CD4-positive, alpha-beta memory T cell (primary cell): ENCODE measurements around the gene IGSF9. TPM values are rescaled to one million over a fixed set of nuclear protein-coding genes. Genes with fewer than 3 reads are reported as not detected.

Experiments
- CTCF ChIA-PET: fragments of 350-600 bp; sonication (Branson Sonifier 250); formaldehyde crosslinking; loops from one replicate; lab custom pipeline; 2021; ENCODE audit warnings: inconsistent platforms; ENCODE audit not compliant: partially characterized antibody; lab: Charles Lee
- POLR2A ChIA-PET: fragments of 350-600 bp; sonication (Branson Sonifier 250); formaldehyde crosslinking; loops from one replicate; lab custom pipeline; 2021; ENCODE audit not compliant: partially characterized antibody; lab: Charles Lee
- DNase-seq, 5 donors: peaks; one replicate each; pipeline versions ENCODE4 v3.0.0 to v3.0.0-alpha.2; 2020 to 2022; ENCODE audit warnings: mixed read lengths in 1 of 5
- H3K27ac ChIP-seq: one replicate; pipeline ENCODE4 v1.7.0; 2013; ENCODE audit warnings: low read depth, low read length
- H3K27me3 ChIP-seq: 2 replicates; pipeline ENCODE4 v1.7.0; 2013; ENCODE audit warnings: mild to moderate bottlenecking, low read length, moderate library complexity; ENCODE audit not compliant: insufficient read depth
- H3K36me3 ChIP-seq: 2 replicates; pipeline ENCODE4 v1.7.0; 2013; ENCODE audit warnings: mild to moderate bottlenecking, low read length, moderate library complexity; ENCODE audit not compliant: insufficient read depth
- H3K4me1 ChIP-seq: 2 replicates; pipeline ENCODE4 v1.7.0; 2013; ENCODE audit warnings: mild to moderate bottlenecking, low read length, moderate library complexity; ENCODE audit not compliant: insufficient read depth
- H3K4me3 ChIP-seq, 2 donors: one replicate each; pipeline ENCODE4 v1.7.0; 2013; ENCODE audit warnings: low read length in 2 of 2, mild to moderate bottlenecking in 1 of 2
- H3K9me3 ChIP-seq, 2 donors: one replicate each; pipeline ENCODE4 v1.7.0; 2013; ENCODE audit warnings: low read length in 2 of 2, control low read depth in 1 of 2; ENCODE audit not compliant: control insufficient read depth in 1 of 2
- H3K27ac Mint-ChIP-seq, 7 donors: one replicate each; pipeline ENCODE4 v1.8.0; 2020 to 2021; ENCODE audit warnings: mixed read lengths in 7 of 7, mild to moderate bottlenecking in 6 of 7, inconsistent platforms in 3 of 7, moderate library complexity in 3 of 7
- H3K27me3 Mint-ChIP-seq, 2 donors: one replicate each; pipeline ENCODE4 v1.8.0; 2020 to 2021; ENCODE audit warnings: mixed read lengths in 2 of 2
- H3K36me3 Mint-ChIP-seq, 2 donors: one replicate each; pipeline ENCODE4 v1.8.0; 2020 to 2021; ENCODE audit warnings: mixed read lengths in 2 of 2, inconsistent platforms in 1 of 2, mild to moderate bottlenecking in 1 of 2
- H3K4me1 Mint-ChIP-seq, 4 donors: one replicate each; pipeline ENCODE4 v1.8.0; 2020 to 2021; ENCODE audit warnings: mixed read lengths in 4 of 4, mild to moderate bottlenecking in 1 of 4
- H3K4me3 Mint-ChIP-seq, 8 donors: one replicate each; pipeline ENCODE4 v1.8.0; 2020 to 2021; ENCODE audit warnings: mixed read lengths in 8 of 8, mild to moderate bottlenecking in 7 of 8, moderate library complexity in 6 of 8, inconsistent platforms in 3 of 8
- H3K9me3 Mint-ChIP-seq, 8 donors: one replicate each; pipeline ENCODE4 v1.8.0; 2020 to 2021; ENCODE audit warnings: mixed read lengths in 8 of 8, mild to moderate bottlenecking in 5 of 8, inconsistent platforms in 3 of 8, moderate library complexity in 1 of 8
- intact Hi-C: fragments of 100-400 bp; cut with micrococcal nuclease; formaldehyde crosslinking; loops from one replicate; pipeline ENCODE4 v1.15.1; 2023
- polyA plus RNA-seq, 2 donors: library from polyadenylated mRNA; unstranded; fragments of 300-500 nt; fragmentation: Illumina TruSeq; gene quantifications; one replicate each; pipeline ENCODE4 v1.2.3, GENCODE V29; 2021
- total RNA-seq, 2 experiments: library from RNA; stranded (reverse); gene quantifications; one replicate each; pipeline ENCODE4 v1.2.3, GENCODE V29; 2021

The IGSF9 gene
- total and polyA plus RNA-seq, 4 experiments from 2014 or later, result not detected

GRCh38 chr1:159922511-159923202, 22.8 kb downstream of the IGSF9 start:
- peaks cover 34% of the 10 kb centered on the region for H3K36me3 ChIP-seq
- Mint-ChIP-seq H3K27ac (peak overlapping the region; percentile 99 to 100 (median 100)), H3K36me3 (peaks cover 37 to 67% of the 10 kb centered on the region in 2 donors), H3K4me3 (peak overlapping the region; percentile 94 to 99 (median 98)), H3K27me3 (peaks cover 0 to 5% of the 10 kb centered on the region in 2 donors), H3K9me3 (peaks cover 0 to 9% (median 0%) of the 10 kb centered on the region in 8 donors), H3K4me1 (peaks cover 37 to 85% (median 57%) of the 10 kb centered on the region in 4 donors)
- peak overlapping the region; percentile 77 to 93 for H3K4me3 ChIP-seq
- H3K9me3 ChIP-seq, result no peaks in the 10 kb centered on the region
- POLR2A ChIA-PET, result interaction anchor here (0.8 to 5.2 kb wide), 15 partner anchors 13 to 1804 kb away, joined by 3 to 62 read pairs (median 20); partner anchors contain the start of genes DCAF8, DUSP23, IGSF8 and IGSF9
- no peaks in the 10 kb centered on the region for H3K27me3 ChIP-seq
- peaks cover 60% of the 10 kb centered on the region for H3K4me1 ChIP-seq
- intact Hi-C loops, result loop anchor here (1.0 to 10.0 kb wide), 5 partner anchors 31 to 342 kb away; partner anchors contain the start of genes DCAF8, DUSP23 and PIGM
- peak overlapping the region; percentile 98 for H3K27ac ChIP-seq
- CTCF ChIA-PET, result interaction anchor here (0.8 to 6.9 kb wide), 12 partner anchors 8 to 163 kb away, joined by 3 to 87 read pairs (median 4); partner anchors contain the start of genes DUSP23 and IGSF9
- peak in 1 of 5 donors; percentile 53 for DNase-seq

- CTCF ChIA-PET, result interaction anchor here (1.1 to 6.9 kb wide), 9 partner anchors 10 to 163 kb away, joined by 3 to 87 read pairs (median 4); no protein-coding TSS in a partner anchor
- peak overlapping the region; percentile 99 to 100 (median 100) for H3K27ac Mint-ChIP-seq
- intact Hi-C loops, result loop anchor here (5.0 to 10.0 kb wide), 2 partner anchors 70 to 343 kb away; partner anchors contain the start of gene DCAF8
- H3K27me3 ChIP-seq, result no peaks in the 10 kb centered on the region
- H3K36me3 Mint-ChIP-seq, result peaks cover 42 to 74% of the 10 kb centered on the region in 2 donors
- peaks cover 37 to 88% (median 57%) of the 10 kb centered on the region in 4 donors for H3K4me1 Mint-ChIP-seq
- DNase-seq, result peak in 3 of 5 donors; percentile 29 to 72 (median 46)
- POLR2A ChIA-PET, result interaction anchor here (2.4 to 5.2 kb wide), 6 partner anchors 31 to 177 kb away, joined by 13 to 62 read pairs (median 31); partner anchors contain the start of genes DUSP23, IGSF8 and PIGM
- H3K36me3 ChIP-seq, result peaks cover 38% of the 10 kb centered on the region
- H3K9me3 ChIP-seq, result no peaks in the 10 kb centered on the region
- peak overlapping the region; percentile 44 to 93 for H3K4me3 ChIP-seq
- H3K4me1 ChIP-seq, result peaks cover 65% of the 10 kb centered on the region
- peak overlapping the region; percentile 98 for H3K27ac ChIP-seq
- peak overlapping the region; percentile 85 to 99 (median 97) for H3K4me3 Mint-ChIP-seq
- peaks cover 0 to 5% of the 10 kb centered on the region in 2 donors for H3K27me3 Mint-ChIP-seq
- peaks cover 0 to 9% (median 0%) of the 10 kb centered on the region in 8 donors for H3K9me3 Mint-ChIP-seq
Observed at GRCh38 chr1:159921700-159922504, 23.5 kb downstream of the IGSF9 start.

GRCh38 chr1:159921251-159921650, 24.2 kb downstream of the IGSF9 start:
- peak in 1 of 5 donors; percentile 59 for DNase-seq

GRCh38 chr1:159920651-159921050, 24.8 kb downstream of the IGSF9 start:
- peaks cover 38% of the 10 kb centered on the region for H3K36me3 ChIP-seq
- no peak overlapping the region for H3K4me3 ChIP-seq

More at GRCh38 chr1:159921251-159921650, 24.2 kb downstream of the IGSF9 start:
- ChIA-PET POLR2A (interaction anchor here (2.9 to 5.1 kb wide), 3 partner anchors 30 to 140 kb away, joined by 24 to 62 read pairs (median 36); partner anchors contain the start of genes DUSP23 and PIGM), CTCF (interaction anchor here (1.1 to 6.9 kb wide), 6 partner anchors 10 to 164 kb away, joined by 3 to 87 read pairs (median 6); no protein-coding TSS in a partner anchor)
- peaks cover 38% of the 10 kb centered on the region for H3K36me3 ChIP-seq
- peak overlapping the region in 1 of 2 donors; percentile 93 for H3K4me3 ChIP-seq
- H3K9me3 ChIP-seq, result no peaks in the 10 kb centered on the region
- H3K27me3 ChIP-seq, result no peaks in the 10 kb centered on the region
- Mint-ChIP-seq H3K4me3 (peak overlapping the region; percentile 85 to 99 (median 97)), H3K27ac (peak overlapping the region; percentile 99 to 100 (median 100)), H3K36me3 (peaks cover 42 to 80% of the 10 kb centered on the region in 2 donors), H3K9me3 (peaks cover 0 to 9% (median 0%) of the 10 kb centered on the region in 8 donors), H3K4me1 (peaks cover 35 to 86% (median 54%) of the 10 kb centered on the region in 4 donors), H3K27me3 (peaks cover 0 to 5% of the 10 kb centered on the region in 2 donors)
- H3K27ac ChIP-seq, result peak overlapping the region; percentile 98
- intact Hi-C loops, result loop anchor here (5.0 to 10.0 kb wide), 2 partner anchors 69 to 344 kb away; partner anchors contain the start of gene DCAF8
- peaks cover 61% of the 10 kb centered on the region for H3K4me1 ChIP-seq

GRCh38 chr1:159920202-159920601, 25.2 kb downstream of the IGSF9 start:
- ChIA-PET CTCF (interaction anchor here (2.4 to 6.9 kb wide), 2 partner anchors 8 to 29 kb away, joined by 8 to 87 read pairs; no protein-coding TSS in a partner anchor), POLR2A (interaction anchor here (0.6 kb wide), 1 partner anchor 109 kb away, joined by 4 read pairs; no protein-coding TSS in a partner anchor)
- no peak for DNase-seq
- peaks cover 42 to 85% of the 10 kb centered on the region in 2 donors for H3K36me3 Mint-ChIP-seq
- peaks cover 36 to 85% (median 54%) of the 10 kb centered on the region in 4 donors for H3K4me1 Mint-ChIP-seq
- no peaks in the 10 kb centered on the region for H3K9me3 ChIP-seq
- no peak overlapping the region for H3K4me3 ChIP-seq
- H3K27ac ChIP-seq, result peak overlapping the region; percentile 98
- H3K27ac Mint-ChIP-seq, result peak overlapping the region; percentile 99 to 100 (median 100)
- intact Hi-C loops, result loop anchor here (5.0 to 10.0 kb wide), 2 partner anchors 68 to 345 kb away; partner anchors contain the start of gene DCAF8
- no peaks in the 10 kb centered on the region for H3K27me3 ChIP-seq
- H3K27me3 Mint-ChIP-seq, result peaks cover 0 to 2% of the 10 kb centered on the region in 2 donors
- peaks cover 0 to 7% (median 0%) of the 10 kb centered on the region in 8 donors for H3K9me3 Mint-ChIP-seq
- H3K4me1 ChIP-seq, result peaks cover 54% of the 10 kb centered on the region
- peaks cover 38% of the 10 kb centered on the region for H3K36me3 ChIP-seq
- H3K4me3 Mint-ChIP-seq, result peak overlapping the region in 1 of 8 donors; percentile 99

More at GRCh38 chr1:159920651-159921050, 24.8 kb downstream of the IGSF9 start:
- ChIA-PET POLR2A (interaction anchor here (0.6 kb wide), 1 partner anchor 109 kb away, joined by 4 read pairs; no protein-coding TSS in a partner anchor), CTCF (interaction anchor here (2.4 to 6.9 kb wide), 2 partner anchors 9 to 29 kb away, joined by 8 to 87 read pairs; no protein-coding TSS in a partner anchor)
- Mint-ChIP-seq H3K27me3 (peaks cover 0 to 5% of the 10 kb centered on the region in 2 donors), H3K36me3 (peaks cover 42 to 86% of the 10 kb centered on the region in 2 donors), H3K4me1 (peaks cover 35 to 86% (median 51%) of the 10 kb centered on the region in 4 donors), H3K9me3 (peaks cover 0 to 9% (median 0%) of the 10 kb centered on the region in 8 donors), H3K27ac (peak overlapping the region; percentile 99 to 100 (median 100)), H3K4me3 (peak overlapping the region in 7 of 8 donors; percentile 54 to 99 (median 96))
- H3K9me3 ChIP-seq, result no peaks in the 10 kb centered on the region
- intact Hi-C loops, result loop anchor here (5.0 to 10.0 kb wide), 2 partner anchors 68 to 344 kb away; partner anchors contain the start of gene DCAF8
- H3K4me1 ChIP-seq, result peaks cover 55% of the 10 kb centered on the region
- no peak for DNase-seq
- no peaks in the 10 kb centered on the region for H3K27me3 ChIP-seq
- peak overlapping the region; percentile 98 for H3K27ac ChIP-seq
